Amygdala (tissue), 56 donors: Measurements from ENCODE around the gene ACP4.
A peak's percentile ranks its signal among the peaks of the same experiment; 100 is the strongest.
"Not testable (repeated sequence)": the region's sequence is repeated elsewhere in the genome, so short reads cannot be mapped to it uniquely, and the experiment has no call there.

Experiments
- DNase-seq, 56 donors: peaks; one replicate each; lab custom pipeline; 2025; lab: John Stamatoyannopoulos, UW

Gene ACP4

DNA sequence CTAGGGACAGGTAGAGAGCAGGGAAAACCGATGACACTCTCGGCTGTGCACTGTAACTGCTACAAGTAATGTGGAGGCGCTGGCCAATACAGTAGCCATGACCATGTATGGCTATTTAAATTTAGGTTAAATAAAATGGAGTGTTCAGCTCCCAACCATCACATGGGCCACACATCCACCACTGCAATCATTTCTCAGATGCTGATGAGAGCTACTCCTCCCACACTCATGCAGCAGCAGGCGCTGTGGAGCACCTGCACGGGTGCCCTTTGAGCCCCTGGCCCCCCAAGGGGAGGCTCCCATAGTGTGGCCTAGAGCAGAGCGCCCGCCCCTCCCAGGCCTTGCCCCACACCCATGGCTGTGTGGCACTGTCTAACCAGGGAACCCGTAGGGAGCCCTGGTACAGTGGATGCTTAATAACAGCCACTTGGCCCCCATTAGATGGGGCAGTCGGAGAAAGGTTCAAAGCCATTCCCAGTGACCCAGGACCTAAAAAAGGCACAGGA, 6.0 kb downstream of the ACP4 start:
- no peak for DNase-seq

DNA sequence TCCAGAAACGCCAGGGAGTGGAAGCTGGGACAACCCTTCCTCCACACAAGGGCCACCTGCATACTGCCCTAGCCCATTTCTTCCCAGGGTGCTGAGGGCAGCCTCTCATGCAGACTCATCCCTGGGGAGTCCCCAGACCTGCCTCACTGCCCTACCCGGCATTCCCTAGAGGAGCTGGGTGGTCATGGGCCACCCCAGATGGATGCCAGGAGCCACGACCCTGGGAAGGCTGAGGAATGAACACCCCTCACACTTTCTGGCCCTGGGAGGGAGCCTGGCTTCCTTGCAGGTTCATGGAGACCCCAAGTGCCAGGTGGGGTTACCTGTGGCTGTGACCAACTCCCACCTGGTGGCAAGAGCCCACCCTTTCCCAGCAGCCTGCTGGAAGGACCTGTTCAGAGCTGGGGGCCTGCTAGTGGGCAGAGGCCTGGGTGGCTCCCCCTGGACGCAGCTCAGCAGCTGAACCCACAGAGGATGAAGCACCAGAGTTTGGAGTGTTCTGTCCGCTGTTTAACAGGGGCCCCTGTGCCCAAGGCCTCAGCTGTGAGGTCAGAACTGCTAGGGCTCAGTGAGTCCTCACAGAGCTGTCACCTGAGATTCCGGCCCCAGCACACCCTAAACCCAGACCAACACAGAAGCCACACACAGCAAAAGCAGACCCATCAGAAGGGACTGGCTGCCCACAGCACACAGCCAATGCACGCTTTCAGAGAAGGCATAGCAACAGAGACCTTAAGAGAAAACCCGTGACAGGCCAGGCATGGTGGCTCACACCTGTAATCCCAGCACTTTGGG, 6.6 kb downstream of the ACP4 start:
- no peak for DNase-seq

DNA sequence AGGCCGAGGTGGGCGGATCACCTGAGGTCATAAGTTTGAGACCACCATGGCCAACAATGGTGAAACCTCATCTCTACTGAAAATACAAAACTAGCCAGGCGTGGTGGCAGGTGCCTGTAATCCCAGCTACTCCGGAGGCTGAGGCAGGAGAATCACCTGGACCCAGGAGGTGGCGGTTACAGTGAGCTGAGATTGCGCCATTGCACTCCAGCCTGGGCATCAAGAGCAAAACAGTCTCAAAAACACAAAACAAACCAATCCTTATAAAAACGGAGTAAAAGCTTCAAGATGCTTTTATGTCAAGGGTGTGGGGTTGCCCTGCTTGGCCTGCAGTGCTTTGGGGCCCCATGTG, 7.2 kb downstream of the ACP4 start:
- DNase-seq, result no peak

DNA sequence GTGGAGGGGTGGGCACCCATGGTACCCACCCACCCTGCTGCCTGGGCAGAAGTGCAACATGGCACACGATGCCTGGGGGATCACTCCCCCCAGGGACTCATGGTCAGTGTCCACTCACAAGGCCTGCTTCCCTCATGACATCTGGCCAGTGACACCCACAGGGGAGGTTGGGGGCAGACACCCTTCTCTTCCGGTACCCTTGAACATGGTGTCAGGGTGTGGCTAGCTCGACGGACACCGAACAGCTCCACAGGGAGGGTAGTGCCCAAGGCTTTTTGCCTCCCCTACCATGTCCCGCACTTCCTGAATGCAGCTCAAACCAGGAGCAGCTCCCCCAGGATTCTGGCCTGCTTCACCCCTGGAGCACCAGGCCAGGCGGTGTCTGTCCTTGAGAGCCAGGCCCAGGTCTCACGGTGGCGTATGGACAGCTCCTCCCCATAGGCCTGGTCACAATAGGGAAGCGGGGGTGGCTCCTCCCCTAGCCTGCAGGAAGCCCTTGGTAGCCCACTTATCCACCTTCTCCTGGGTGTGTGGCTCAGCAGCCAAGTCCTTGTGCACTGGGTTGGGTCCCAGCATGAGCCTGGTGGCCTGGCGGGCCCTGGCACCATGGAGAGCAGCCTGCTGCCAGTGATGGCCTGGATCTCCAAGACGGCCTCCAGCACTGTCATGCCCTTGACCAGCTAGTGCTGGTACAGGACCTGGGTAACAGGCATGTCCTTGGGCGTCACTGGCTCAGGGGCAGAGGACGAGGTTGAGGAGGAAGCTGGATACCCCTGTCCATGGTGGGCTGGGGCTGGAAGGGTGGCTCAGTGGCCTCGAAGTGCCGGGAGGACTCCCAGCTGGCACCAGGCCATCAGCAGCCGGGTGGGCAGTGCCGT, 7.8 kb downstream of the ACP4 start:
- no peak for DNase-seq

DNA sequence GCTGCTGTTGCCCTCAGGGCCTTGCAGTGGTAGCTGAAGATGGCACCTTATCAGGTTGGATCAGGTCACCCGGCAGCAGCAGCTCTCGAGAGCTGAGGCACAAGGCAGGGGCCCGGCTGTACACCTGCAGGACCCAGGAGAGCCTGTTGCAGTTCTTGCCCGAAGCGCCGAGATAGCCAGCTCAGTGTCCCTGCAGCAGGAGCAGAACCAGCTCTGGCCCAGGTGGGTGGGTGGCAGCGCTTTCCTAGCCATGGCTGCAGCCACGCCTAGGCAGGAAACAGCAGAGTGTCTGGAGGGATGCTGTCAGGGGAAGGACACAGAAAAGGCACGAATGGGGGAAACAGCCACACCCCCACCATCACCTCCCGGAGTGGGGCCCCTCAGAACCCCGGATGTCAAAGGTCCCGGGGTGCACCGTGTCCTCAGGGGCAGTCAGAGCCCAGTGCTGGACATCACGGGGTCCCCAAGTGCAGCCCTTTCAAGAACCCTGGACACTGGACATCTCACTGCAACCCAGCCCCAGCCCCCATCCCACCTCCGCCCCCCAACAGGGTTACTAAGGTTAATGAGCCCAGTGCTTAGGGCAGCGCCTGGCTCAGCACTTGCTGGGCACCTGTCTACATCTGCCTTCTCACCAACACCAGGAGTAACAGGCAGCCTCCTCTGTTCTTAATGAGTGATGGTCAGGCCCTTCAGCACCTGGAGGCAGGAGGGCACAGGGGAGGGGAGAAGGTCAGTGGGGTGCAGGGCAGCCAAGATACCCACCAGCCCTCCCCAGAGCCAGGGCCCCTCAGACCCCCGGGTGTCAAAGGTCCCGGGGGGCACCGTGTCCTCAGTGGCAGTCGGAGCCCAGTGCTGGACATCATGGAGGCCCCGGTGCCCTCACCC, 8.7 kb downstream of the ACP4 start:
- no peak for DNase-seq

DNA sequence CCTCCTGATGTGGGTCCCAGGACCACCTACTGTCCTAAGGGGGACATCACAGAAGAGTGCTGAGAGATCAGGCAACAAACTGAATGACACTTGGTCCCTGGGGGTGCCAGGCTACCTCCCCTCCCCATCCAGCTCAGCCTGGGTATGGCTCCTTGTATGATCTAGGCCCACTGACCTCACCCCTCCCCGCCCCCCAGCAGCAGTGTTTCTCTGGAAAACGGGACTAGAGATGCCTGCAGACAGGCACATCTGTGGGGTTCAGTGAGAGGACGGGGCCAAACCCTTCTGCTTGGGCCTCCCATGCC, 9.3 kb downstream of the ACP4 start:
- no peak for DNase-seq

DNA sequence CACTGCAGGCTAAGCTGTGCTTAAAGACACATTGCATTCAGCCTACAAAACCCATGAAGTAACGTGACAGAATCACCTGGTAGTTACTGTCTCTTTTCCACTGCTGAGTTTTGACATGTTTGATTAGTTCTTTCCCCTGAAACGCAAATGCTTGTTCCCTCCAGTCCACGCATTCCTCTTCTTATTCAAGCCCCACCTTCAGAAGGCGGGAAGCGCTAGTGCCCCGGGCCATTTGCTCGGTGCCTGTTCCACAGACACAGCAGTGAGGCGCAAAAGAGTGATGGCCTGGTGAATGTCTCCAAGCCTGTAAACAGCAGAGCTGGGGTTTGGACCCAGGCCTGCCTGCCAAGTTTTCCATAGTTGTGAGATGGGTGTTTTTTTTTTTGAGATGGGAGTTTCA, 10.9 kb downstream of the ACP4 start:
- DNase-seq, result no peak

DNA sequence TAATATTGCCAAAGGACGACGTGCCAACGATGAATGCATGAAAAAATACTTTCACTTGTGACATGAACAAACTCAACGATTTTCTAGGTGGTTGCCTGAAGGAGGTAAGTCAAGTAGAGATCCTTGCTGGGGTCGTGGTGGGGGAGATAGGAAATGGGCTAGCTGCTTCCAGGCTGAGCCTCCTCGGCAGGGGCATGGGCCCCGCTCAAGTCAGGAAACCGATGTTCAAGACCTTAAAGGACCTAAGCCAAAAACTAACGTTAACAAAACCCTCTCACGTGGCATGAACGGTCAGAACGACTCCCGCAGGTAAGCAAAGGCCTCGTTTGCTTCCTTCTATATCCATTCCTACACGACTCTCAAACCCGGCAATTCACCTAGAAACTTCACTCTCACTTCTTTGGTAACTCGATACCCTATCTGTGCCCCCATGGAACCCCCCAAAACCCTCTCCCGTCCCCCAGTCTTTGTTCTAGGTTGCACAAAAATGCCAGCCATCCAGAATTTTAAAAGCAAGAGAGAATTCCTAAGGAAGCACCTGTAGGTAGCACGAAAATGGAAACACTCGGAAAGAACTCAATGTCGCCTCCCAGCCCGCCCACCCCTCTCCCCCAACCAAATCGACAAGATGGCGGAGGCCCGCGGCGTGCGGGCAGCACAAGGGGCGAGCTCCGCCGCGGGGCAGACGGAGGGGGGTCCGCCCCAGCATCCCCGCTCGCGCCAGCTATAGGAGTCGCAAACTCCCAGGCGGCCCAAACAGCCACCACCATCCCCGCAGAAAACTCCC, 13.6 kb downstream of the ACP4 start:
- no peak for DNase-seq

DNA sequence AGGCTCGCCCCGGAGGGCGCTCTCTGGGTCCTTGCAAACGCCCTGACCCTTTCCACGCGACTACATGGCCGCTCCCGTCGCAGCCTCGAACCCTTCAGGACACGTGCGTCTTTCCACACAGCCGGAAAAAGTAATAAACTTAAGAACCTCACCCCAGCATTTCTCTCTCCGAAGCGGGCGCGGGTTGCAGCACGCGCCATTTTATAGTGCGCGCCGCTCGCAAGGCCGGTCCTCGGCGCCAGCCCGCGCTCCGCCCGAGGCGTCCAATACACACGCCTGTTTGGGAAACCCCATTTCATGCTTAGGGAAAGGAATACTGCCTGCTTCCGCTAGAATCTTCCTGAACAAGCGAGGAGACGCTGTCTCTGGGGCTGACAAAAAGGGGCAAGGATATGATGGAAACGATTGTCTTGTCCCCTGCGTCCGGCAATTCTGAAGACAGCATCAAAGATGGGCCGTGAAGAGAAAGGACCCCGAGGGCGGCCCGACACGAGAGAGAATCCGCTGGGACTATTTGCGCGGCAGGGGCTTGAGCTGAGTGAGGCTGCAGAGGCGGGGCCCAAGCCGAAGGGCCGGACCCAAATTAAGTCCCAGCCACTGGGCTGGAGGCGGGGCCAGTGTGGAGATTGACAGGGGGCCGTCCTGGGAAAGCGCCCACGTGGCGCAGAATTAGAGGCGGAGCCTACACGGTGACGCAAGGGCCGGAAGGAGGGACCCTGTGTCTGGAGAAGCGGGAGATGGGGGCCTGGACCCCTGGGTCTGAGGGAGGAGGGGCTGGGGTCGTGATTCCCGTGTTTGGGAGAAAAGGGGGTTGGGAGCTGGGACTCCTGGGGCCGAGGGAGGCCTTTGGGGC, 14.4 kb downstream of the ACP4 start:
- DNase-seq, result peak; percentile 66 to 99 (median 96)

DNA sequence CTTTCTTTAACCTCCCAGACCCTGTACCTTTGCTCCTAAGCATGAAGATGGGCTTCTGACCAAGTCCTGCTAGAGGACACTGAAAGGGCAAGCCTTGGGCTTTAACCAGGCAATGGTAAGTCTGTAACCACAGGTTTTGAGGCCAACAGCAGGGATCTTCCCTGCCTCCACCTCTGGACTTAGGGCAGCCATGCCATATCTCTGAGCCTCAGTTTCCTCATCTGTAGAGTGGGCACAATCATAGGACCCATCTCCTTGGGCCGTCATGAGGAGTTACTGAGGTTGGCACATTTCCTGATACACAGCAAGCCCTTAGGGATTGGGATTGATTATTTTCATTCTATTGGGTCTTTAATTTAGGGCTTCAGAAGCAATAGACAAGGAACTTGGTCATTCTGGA, 18.6 kb downstream of the ACP4 start:
- no peak for DNase-seq

DNA sequence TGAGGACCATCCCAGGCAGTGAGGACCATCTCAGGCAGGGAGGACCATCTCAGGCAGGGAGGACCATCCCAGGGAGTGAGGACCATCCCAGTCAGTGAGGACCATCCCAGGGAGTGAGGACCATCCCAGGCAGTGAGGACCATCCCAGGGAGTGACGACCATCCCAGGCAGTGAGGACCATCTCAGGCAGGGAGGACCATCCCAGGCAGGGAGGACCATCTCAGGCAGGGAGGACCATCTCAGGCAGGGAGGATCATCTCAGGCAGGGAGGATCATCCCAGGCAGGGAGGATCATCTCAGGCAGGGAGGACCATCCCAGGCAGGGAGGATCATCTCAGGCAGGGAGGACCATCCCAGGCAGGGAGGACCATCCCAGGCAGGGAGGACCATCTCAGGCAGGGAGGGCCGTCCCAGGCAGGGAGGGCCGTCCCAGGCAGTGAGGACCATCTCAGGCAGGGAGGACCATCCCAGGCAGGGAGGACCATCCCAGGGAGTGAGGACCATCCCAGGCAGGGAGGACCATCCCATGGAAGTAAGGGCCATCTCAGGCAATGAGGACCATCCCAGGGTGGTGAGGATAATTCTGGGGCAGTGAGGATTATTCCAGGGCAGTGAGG, 21.5 kb downstream of the ACP4 start:
- DNase-seq, result not testable (repeated sequence)

DNA sequence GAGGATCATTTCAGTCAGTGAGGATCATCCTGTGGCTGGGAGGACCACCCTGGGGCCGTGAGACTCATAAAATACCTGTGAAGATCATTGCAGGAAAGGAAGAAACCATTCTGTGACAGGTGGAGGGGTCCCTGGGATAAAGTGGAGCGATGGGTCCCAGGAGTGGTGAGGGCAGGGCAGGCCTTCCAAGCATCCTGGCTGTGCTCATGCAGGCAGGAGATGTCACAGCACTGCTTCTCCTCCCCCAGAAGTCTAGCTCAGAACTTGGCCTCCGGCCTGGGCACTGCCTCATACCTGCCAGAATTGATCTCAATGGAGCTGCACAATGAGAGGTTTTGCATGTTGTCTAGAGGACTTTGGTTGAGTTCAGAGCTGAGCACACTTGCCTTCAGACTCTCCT, 22.3 kb downstream of the ACP4 start:
- DNase-seq, result no peak

DNA sequence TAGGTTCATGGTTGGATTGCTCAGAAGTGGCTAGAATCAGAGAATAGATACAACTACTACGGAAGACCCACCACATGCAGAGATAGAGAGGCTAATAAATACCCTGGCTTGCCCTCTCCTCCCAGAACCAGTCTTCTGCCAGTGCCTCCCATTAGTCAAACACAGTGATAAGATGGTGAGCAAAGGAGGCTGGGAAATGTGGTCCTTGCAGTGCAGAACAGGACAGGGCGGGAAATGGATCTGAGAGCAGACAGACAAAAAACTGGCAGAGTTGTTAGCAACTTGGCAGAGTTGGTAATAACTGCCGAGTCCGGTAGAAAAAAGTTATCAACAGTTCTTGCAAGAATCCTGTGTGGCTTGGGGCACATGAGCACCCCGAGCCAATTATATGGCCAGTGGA, 24.7 kb downstream of the ACP4 start:
- DNase-seq, result no peak

DNA sequence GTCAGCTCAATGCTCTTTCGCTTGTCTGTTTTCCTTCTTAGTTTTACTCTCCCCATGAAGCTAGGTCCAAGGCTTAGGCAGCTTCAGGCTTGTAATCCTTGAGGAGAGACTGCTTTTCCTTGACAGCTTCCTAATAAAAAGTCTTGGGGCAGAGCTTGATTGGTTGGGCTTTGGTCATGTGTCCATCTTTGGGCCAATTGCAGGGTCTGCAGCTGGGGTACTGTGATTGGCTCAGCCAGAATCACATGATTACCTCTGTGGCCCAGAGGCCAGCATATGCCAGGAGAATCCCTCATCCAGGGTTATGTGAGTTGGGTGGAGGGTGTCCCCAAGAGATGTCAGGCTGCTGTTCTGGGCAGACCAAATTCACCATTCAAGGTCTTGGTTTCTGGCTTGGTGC, 25.2 kb downstream of the ACP4 start:
- no peak for DNase-seq

DNA sequence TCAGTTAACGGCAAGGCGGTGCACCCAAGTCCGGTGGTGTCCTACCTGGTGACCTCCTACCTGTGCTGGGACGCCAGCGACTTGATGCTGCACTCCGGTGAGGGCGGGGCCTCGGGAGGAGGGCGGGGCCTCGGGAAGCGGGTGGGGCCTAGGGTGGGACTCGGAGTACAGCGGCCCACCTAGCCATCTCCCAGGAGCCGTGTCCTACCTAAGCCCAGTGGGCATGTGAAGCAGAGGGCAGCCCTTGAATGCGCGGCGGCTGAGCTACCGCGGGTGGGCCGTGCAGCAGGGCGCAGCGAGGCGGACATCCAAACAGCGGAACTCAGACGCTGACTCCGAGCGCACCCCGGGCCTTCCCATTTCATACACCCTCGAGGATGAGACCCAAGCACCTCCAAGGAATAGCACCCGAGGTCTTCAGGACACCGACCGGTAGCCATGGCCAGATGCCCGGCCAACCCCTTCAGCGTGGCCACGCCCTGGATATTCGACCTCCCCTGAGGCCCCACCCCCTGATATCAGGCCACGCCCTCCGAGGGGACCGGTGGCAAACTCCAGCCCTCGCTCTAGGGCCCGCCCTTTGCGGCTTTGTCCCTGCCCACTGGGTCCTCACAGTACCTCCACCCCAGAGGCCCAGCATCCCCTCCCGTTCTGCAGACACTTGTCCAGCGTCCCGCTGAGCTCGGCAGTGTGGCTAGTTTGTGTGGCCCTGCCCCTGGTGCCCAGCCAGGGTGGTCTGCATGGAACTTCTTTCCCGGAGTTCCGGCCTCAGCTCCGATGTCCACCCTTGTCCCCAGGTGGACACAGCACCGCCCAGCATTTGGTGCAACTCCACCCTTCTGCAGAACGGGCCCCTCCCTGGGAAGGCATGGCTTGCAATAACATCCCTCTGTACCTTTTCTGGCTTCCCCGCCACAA, 28.0 kb downstream of the ACP4 start:
- peak in 2 of 56 donors; percentile 11 to 18 for DNase-seq

DNA sequence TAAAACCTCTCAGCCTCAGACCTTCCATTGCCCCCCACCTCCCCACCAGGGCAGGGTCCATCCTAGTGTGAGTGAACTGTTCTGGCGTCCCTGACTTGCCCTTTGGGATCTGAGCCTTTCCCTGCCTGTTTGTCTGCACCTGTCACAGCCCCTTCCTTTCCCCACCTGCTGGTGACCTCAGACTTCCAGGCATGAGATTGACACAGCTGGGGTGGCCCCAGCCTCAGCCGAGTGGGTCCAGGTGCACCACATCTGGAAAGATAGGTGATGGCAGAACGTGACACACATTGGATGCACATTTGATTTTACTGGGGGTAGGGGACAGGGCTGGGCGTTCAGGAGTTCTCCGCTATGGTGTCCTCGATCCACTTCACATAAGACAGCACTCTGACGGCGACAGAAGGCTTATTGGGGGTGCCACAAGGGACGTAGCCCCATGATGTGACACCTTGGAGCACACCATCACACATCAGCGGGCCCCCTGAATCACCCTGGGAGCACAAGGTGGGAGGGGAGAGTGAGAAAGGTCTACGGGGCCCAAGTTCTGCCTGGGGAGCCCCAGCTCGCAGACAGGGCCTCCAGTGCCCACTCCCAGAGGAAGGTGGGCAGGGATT, 28.8 kb downstream of the ACP4 start:
- DNase-seq, result no peak

DNA sequence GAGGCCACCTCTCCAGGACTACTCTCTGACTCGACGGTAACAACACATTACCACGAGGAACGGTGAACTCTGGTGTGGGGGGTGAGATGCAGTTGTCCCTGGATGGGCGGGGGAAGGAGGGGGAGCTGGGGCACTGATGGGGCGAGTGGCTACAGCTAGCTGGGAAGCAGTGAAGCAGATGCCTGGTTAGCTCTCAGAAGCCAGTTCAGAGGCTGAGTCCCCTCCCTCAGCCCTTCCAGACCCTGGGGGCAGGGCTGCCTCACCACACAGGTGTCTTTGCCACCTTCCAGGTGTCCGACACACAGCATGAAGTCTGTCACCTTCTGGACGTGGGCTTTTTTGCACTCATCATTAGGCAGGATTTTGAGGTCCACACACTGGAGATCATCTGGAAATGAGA, 29.4 kb downstream of the ACP4 start:
- no peak for DNase-seq
